ENCODE data around the gene NTRK2.
A peak's percentile ranks its signal among the peaks of the same experiment; 100 is the strongest.

Gene NTRK2

GRCh38 chr9:84846906-84847305, 177.4 kb downstream of the NTRK2 start:
- Histone ChIP-seq H3K27ac (ENCODE audit: low read depth, low read length) (no peak overlapping the region), H3K4me1 (ENCODE audit: control insufficient read depth in 1 of 2, insufficient read depth in 2 of 2, low read length in 2 of 2) (peaks cover 2% of the 10 kb centered on the region in 2 experiments), H3K4me3 (ENCODE audit: low read depth, low read length) (no peak overlapping the region), H4K8ac (ENCODE audit: low read depth, low read length) (no peak overlapping the region), H2BK5ac (ENCODE audit: low read depth, low read length, poor library complexity) (no peak overlapping the region), H3K18ac (ENCODE audit: low read length) (no peak overlapping the region), H4K91ac (ENCODE audit: low read depth, low read length) (no peak overlapping the region), H2BK120ac (ENCODE audit: insufficient read depth, low read length, poor library complexity) (no peak overlapping the region), H3K9me3 (ENCODE audit: insufficient read depth, low read depth, low read length) (peaks cover 3% of the 10 kb centered on the region), H3K23ac (ENCODE audit: low read length) (no peak overlapping the region), H3K9ac (ENCODE audit: low read length) (no peak overlapping the region), H3K27me3 (ENCODE audit: insufficient read depth, low read length) (no peaks in the 10 kb centered on the region), H2AK5ac (ENCODE audit: low read length) (no peak overlapping the region), H3K79me1 (ENCODE audit: low read length) (peaks cover 7% of the 10 kb centered on the region), H2BK12ac (ENCODE audit: low read length) (no peak overlapping the region), H3K4me2 (ENCODE audit: low read length) (no peak overlapping the region), H3K14ac (ENCODE audit: low read length) (no peak overlapping the region), H4K12ac (ENCODE audit: low read depth, low read length) (no peak overlapping the region), H3K36me3 (ENCODE audit: control insufficient read depth in 1 of 2, insufficient read depth in 2 of 2, low read length in 2 of 2) (no peaks in the 10 kb centered on the region), H3K4ac (ENCODE audit: low read depth, low read length) (no peak overlapping the region), H3K79me2 (ENCODE audit: control insufficient read depth, insufficient read depth, low read length, poor library complexity) (no peaks in the 10 kb centered on the region), H2AFZ (ENCODE audit: insufficient read depth, low read length, poor library complexity) (no peak overlapping the region)
- DNase-seq = no peak

GRCh38 chr9:84849049-84849448, 179.5 kb downstream of the NTRK2 start:
- no peaks in the 10 kb centered on the region for H3K27me3 ChIP-seq (ENCODE audit: insufficient read depth, low read length)
- no peak overlapping the region for H3K9ac ChIP-seq (ENCODE audit: low read length)
- H2BK12ac ChIP-seq (ENCODE audit: low read length) = peak overlapping the region; percentile 82
- no peak overlapping the region for H3K27ac ChIP-seq (ENCODE audit: low read depth, low read length)
- H4K91ac ChIP-seq (ENCODE audit: low read depth, low read length) = no peak overlapping the region
- H3K14ac ChIP-seq (ENCODE audit: low read length) = no peak overlapping the region
- H3K4me3 ChIP-seq (ENCODE audit: low read depth, low read length) = no peak overlapping the region
- H2AFZ ChIP-seq (ENCODE audit: insufficient read depth, low read length, poor library complexity) = no peak overlapping the region
- H2BK5ac ChIP-seq (ENCODE audit: low read depth, low read length, poor library complexity) = no peak overlapping the region
- H3K4ac ChIP-seq (ENCODE audit: low read depth, low read length) = no peak overlapping the region
- H3K18ac ChIP-seq (ENCODE audit: low read length) = no peak overlapping the region
- H4K8ac ChIP-seq (ENCODE audit: low read depth, low read length) = no peak overlapping the region
- no peak overlapping the region for H3K4me2 ChIP-seq (ENCODE audit: low read length)
- H3K36me3 ChIP-seq (ENCODE audit: control insufficient read depth in 1 of 2, insufficient read depth in 2 of 2, low read length in 2 of 2) = no peaks in the 10 kb centered on the region
- peaks cover 5% of the 10 kb centered on the region in 2 experiments for H3K4me1 ChIP-seq (ENCODE audit: control insufficient read depth in 1 of 2, insufficient read depth in 2 of 2, low read length in 2 of 2)
- no peaks in the 10 kb centered on the region for H3K79me2 ChIP-seq (ENCODE audit: control insufficient read depth, insufficient read depth, low read length, poor library complexity)
- H3K79me1 ChIP-seq (ENCODE audit: low read length) = peaks cover 12% of the 10 kb centered on the region
- DNase-seq = no peak
- no peak overlapping the region for H2BK120ac ChIP-seq (ENCODE audit: insufficient read depth, low read length, poor library complexity)
- no peak overlapping the region for H2AK5ac ChIP-seq (ENCODE audit: low read length)
- H3K9me3 ChIP-seq (ENCODE audit: insufficient read depth, low read depth, low read length) = no peaks in the 10 kb centered on the region
- H4K12ac ChIP-seq (ENCODE audit: low read depth, low read length) = no peak overlapping the region
- WGBS (ENCODE audit: extremely low coverage, insufficient coverage, insufficient read length) = no CpG with 5 or more reads among the region's 2 CpGs
- no peak overlapping the region for H3K23ac ChIP-seq (ENCODE audit: low read length)

GRCh38 chr9:84850830-84851392, 181.4 kb downstream of the NTRK2 start:
- peak in 1 of 2 donors; percentile 5 for DNase-seq
- Histone ChIP-seq H3K4me1 (ENCODE audit: control insufficient read depth in 1 of 2, insufficient read depth in 2 of 2, low read length in 2 of 2) (peaks cover 5% of the 10 kb centered on the region in 2 experiments), H3K36me3 (ENCODE audit: control insufficient read depth in 1 of 2, insufficient read depth in 2 of 2, low read length in 2 of 2) (no peaks in the 10 kb centered on the region), H2BK5ac (ENCODE audit: low read depth, low read length, poor library complexity) (peak overlapping the region; percentile 60), H3K27ac (ENCODE audit: low read depth, low read length) (peak overlapping the region; percentile 21), H3K9me3 (ENCODE audit: insufficient read depth, low read depth, low read length) (no peaks in the 10 kb centered on the region), H4K12ac (ENCODE audit: low read depth, low read length) (no peak overlapping the region), H2AK5ac (ENCODE audit: low read length) (no peak overlapping the region), H3K14ac (ENCODE audit: low read length) (peak overlapping the region; percentile 4), H4K91ac (ENCODE audit: low read depth, low read length) (peak overlapping the region; percentile 58), H3K4me3 (ENCODE audit: low read depth, low read length) (no peak overlapping the region), H2BK120ac (ENCODE audit: insufficient read depth, low read length, poor library complexity) (peak overlapping the region; percentile 63), H2BK12ac (ENCODE audit: low read length) (peak overlapping the region; percentile 91), H3K23ac (ENCODE audit: low read length) (no peak overlapping the region), H4K8ac (ENCODE audit: low read depth, low read length) (no peak overlapping the region), H3K79me1 (ENCODE audit: low read length) (peaks cover 12% of the 10 kb centered on the region), H3K27me3 (ENCODE audit: insufficient read depth, low read length) (no peaks in the 10 kb centered on the region), H3K4ac (ENCODE audit: low read depth, low read length) (peak overlapping the region; percentile 40), H2AFZ (ENCODE audit: insufficient read depth, low read length, poor library complexity) (no peak overlapping the region), H3K9ac (ENCODE audit: low read length) (no peak overlapping the region), H3K18ac (ENCODE audit: low read length) (no peak overlapping the region), H3K79me2 (ENCODE audit: control insufficient read depth, insufficient read depth, low read length, poor library complexity) (no peaks in the 10 kb centered on the region), H3K4me2 (ENCODE audit: low read length) (no peak overlapping the region)
- WGBS (ENCODE audit: extremely low coverage, insufficient coverage, insufficient read length) = no CpG with 5 or more reads among the region's 4 CpGs

- no peak overlapping the region for H3K9ac ChIP-seq (ENCODE audit: low read length)
- H2BK120ac ChIP-seq (ENCODE audit: insufficient read depth, low read length, poor library complexity) = peak overlapping the region; percentile 83
- H3K23ac ChIP-seq (ENCODE audit: low read length) = no peak overlapping the region
Measured at GRCh38 chr9:84851935-84852585, 182.5 kb downstream of the NTRK2 start.

More at GRCh38 chr9:84851935-84852585, 182.5 kb downstream of the NTRK2 start:
- peak overlapping the region; percentile 85 for H3K4ac ChIP-seq (ENCODE audit: low read depth, low read length)
- no peak overlapping the region for H3K4me3 ChIP-seq (ENCODE audit: low read depth, low read length)
- peak overlapping the region; percentile 93 for H2BK12ac ChIP-seq (ENCODE audit: low read length)
- peak overlapping the region; percentile 80 for H3K27ac ChIP-seq (ENCODE audit: low read depth, low read length)
- no peaks in the 10 kb centered on the region for H3K79me2 ChIP-seq (ENCODE audit: control insufficient read depth, insufficient read depth, low read length, poor library complexity)
- no CpG with 5 or more reads among the region's 10 CpGs for WGBS (ENCODE audit: extremely low coverage, insufficient coverage, insufficient read length)
- peaks cover 12% of the 10 kb centered on the region for H3K79me1 ChIP-seq (ENCODE audit: low read length)
- no peaks in the 10 kb centered on the region for H3K27me3 ChIP-seq (ENCODE audit: insufficient read depth, low read length)
- H4K91ac ChIP-seq (ENCODE audit: low read depth, low read length) = peak overlapping the region; percentile 26
- no peak overlapping the region for H3K18ac ChIP-seq (ENCODE audit: low read length)
- H4K8ac ChIP-seq (ENCODE audit: low read depth, low read length) = peak overlapping the region; percentile 50
- no peak overlapping the region for H2AK5ac ChIP-seq (ENCODE audit: low read length)
- no peaks in the 10 kb centered on the region for H3K9me3 ChIP-seq (ENCODE audit: insufficient read depth, low read depth, low read length)
- no peak overlapping the region for H2AFZ ChIP-seq (ENCODE audit: insufficient read depth, low read length, poor library complexity)
- H2BK5ac ChIP-seq (ENCODE audit: low read depth, low read length, poor library complexity) = peak overlapping the region; percentile 84
- no peak overlapping the region for H3K14ac ChIP-seq (ENCODE audit: low read length)
- no peaks in the 10 kb centered on the region for H3K36me3 ChIP-seq (ENCODE audit: control insufficient read depth in 1 of 2, insufficient read depth in 2 of 2, low read length in 2 of 2)
- H3K4me2 ChIP-seq (ENCODE audit: low read length) = no peak overlapping the region
- DNase-seq = peak; percentile 94 to 95
- H4K12ac ChIP-seq (ENCODE audit: low read depth, low read length) = no peak overlapping the region
- peaks cover 5% of the 10 kb centered on the region in 2 experiments for H3K4me1 ChIP-seq (ENCODE audit: control insufficient read depth in 1 of 2, insufficient read depth in 2 of 2, low read length in 2 of 2)

Measured in trophoblast cell (in vitro differentiated cells and primary cell).